Measurements from ENCODE around the gene SAMMSON. TPM values are rescaled to one million over a fixed set of nuclear protein-coding genes. Genes with fewer than 3 reads are reported as not detected.

Gene SAMMSON
- total and polyA plus RNA-seq, 2 of the 4 experiments (the other 2 are of a cell fraction) = not detected

DNA sequence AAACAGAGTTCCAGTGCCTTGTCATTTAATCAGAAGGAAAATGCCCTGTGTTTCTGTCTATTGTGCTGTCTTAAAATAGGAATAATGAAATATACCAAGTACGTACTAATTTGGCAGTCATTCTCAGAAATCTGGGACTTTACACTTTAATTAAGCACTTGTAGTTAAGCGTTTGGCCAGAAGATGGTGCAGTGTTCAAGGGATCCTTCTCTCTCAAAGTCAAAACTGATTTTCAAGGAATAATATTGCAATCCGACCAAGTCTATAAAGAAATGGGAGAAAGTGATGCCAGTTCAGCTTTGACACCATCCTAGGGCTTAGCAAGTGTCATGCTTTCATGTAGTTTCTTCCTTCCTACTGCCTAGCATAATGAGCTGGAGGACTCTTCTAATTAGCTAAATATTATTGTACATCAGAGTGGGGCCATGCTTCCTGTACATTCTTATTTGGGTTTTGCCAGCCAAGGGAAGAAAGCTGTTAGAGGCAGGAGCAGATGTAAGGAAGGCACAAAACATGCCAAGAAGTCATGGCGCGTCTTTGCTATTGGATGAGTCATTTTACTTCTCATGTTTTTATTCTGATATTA, 64.8 kb downstream of the SAMMSON start:
- ATAC-seq (ENCODE audit: low read depth) = peak; percentile 77
- in situ Hi-C loops (cut with MboI; ENCODE audit: low sequenced_read_pairs) = loop anchor here (25.0 kb wide), 1 partner anchor 1598 kb away; no protein-coding TSS in a partner anchor

More for the DNA sequence above, 64.8 kb downstream of the SAMMSON start:
- dilution Hi-C loops (cut with HindIII; ENCODE audit: low sequenced_read_pairs, unreplicated experiment) = no loop called here
- POLR2A ChIA-PET (ENCODE audit: unreplicated experiment) = no interaction called here
- Histone ChIP-seq H3K79me1 (ENCODE audit: low read depth in 1 of 2, low read length in 2 of 2) (no peaks in the 10 kb centered on the region), H3K4me3 (ENCODE audit: insufficient read depth, low read depth, low read length) (no peak overlapping the region), H3K14ac (replicated peaks; ENCODE audit: low read depth, low read length) (no peak overlapping the region), H4K8ac (ENCODE audit: low read depth in 2 of 2, low read length in 2 of 2) (no peak overlapping the region), H3K27me3 (ENCODE audit: control insufficient read depth, insufficient read depth, low read length) (peaks cover 29% of the 10 kb centered on the region), H3K4me1 (ENCODE audit: control insufficient read depth, insufficient read depth, low read length) (no peaks in the 10 kb centered on the region), H2AK9ac (replicated peaks; ENCODE audit: low read depth, low read length, poor library complexity) (no peak overlapping the region), H2AK5ac (ENCODE audit: low read depth, low read length) (no peak overlapping the region), H2BK15ac (ENCODE audit: low read depth, low read length) (no peak overlapping the region), H3K23ac (ENCODE audit: low read depth, low read length) (no peak overlapping the region), H4K5ac (ENCODE audit: low read depth, low read length) (no peak overlapping the region), H2BK20ac (ENCODE audit: low read depth, low read length) (no peak overlapping the region), H2BK120ac (ENCODE audit: low read depth, low read length) (no peak overlapping the region), H3K27ac (ENCODE audit: insufficient read depth, low read length) (no peak overlapping the region), H2AFZ (replicated peaks; ENCODE audit: low read length, poor library complexity) (no peak overlapping the region), H2BK5ac (ENCODE audit: low read depth, low read length, poor library complexity, severe bottlenecking) (no peak overlapping the region), H4K20me1 (ENCODE audit: insufficient read depth, low read length) (no peaks in the 10 kb centered on the region), H4K91ac (ENCODE audit: insufficient read depth, low read depth, low read length) (no peak overlapping the region), H3K9ac (ENCODE audit: low read depth, low read length) (no peak overlapping the region), H3K36me3 (ENCODE audit: control insufficient read depth, insufficient read depth, low read length) (no peaks in the 10 kb centered on the region), H3K56ac (ENCODE audit: extremely low read depth, insufficient read depth, low read length) (no peak overlapping the region), H3K9me1 (ENCODE audit: insufficient read depth, low read length) (no peaks in the 10 kb centered on the region), H3K9me3 (ENCODE audit: control insufficient read depth, insufficient read depth, low read length) (no peaks in the 10 kb centered on the region), H3K4me2 (ENCODE audit: low read depth, low read length) (no peak overlapping the region), H3K4ac (ENCODE audit: low read depth, low read length) (no peak overlapping the region), H3K18ac (ENCODE audit: low read depth, low read length) (no peak overlapping the region)
- intact Hi-C loops (cut with micrococcal nuclease) = loop anchor here (1.0 to 10.0 kb wide), 3 partner anchors 295 to 1588 kb away; no protein-coding TSS in a partner anchor
- WGBS, 2 experiments (ENCODE audit: extremely low coverage in 2 of 2, insufficient read length in 1 of 2) = no CpG with 5 or more reads among the region's 5 CpGs
- CTCF ChIA-PET = interaction anchor here (0.6 to 1.8 kb wide), 5 partner anchors 10 to 93 kb away, joined by 3 to 7 read pairs (median 3); no protein-coding TSS in a partner anchor
- BruUV-seq (replicated peaks) = no TSS peak
- no peak for TF ChIP-seq MAZ (IDR thresholded peaks at IDR 0.05; ENCODE audit: borderline replicate concordance, low read depth, low read length)
- TF ChIP-seq FOS (IDR thresholded peaks at IDR 0.05; ENCODE audit: low read depth, low read length) = no peak
- peak; percentile 70 for TF ChIP-seq RAD21 (IDR thresholded peaks at IDR 0.05; ENCODE audit: low read length)
- TF ChIP-seq CTCF (conservative IDR thresholded peaks at IDR 0.05; ENCODE audit: low read depth, low read length) = peak; percentile 64
- TF ChIP-seq POLR2A (IDR thresholded peaks at IDR 0.05; ENCODE audit: low read depth, low read length) = no peak
- no peak for TF ChIP-seq BHLHE40 (IDR thresholded peaks at IDR 0.05; ENCODE audit: low read depth, low read length)
- no peak for TF ChIP-seq RFX5 (IDR thresholded peaks at IDR 0.05; ENCODE audit: low read depth, low read length)
- TF ChIP-seq SMC3 (IDR thresholded peaks at IDR 0.05; ENCODE audit: low read depth, low read length) = peak; percentile 42
- no peak for TF ChIP-seq ELK1 (IDR thresholded peaks at IDR 0.05; ENCODE audit: borderline replicate concordance, low read depth, low read length)
- TF ChIP-seq, protein P1, sequence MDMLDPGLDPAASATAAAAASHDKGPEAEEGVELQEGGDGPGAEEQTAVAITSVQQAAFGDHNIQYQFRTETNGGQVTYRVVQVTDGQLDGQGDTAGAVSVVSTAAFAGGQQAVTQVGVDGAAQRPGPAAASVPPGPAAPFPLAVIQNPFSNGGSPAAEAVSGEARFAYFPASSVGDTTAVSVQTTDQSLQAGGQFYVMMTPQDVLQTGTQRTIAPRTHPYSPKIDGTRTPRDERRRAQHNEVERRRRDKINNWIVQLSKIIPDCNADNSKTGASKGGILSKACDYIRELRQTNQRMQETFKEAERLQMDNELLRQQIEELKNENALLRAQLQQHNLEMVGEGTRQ (IDR thresholded peaks at IDR 0.05; ENCODE audit: low read depth, low read length) = no peak
- no peak for TF ChIP-seq MAFK (IDR thresholded peaks at IDR 0.05; ENCODE audit: low read depth, low read length)
- DNase-seq = peak; percentile 38
